ENCODE data around the gene RNF169. TPM values are rescaled to one million over a fixed set of nuclear protein-coding genes. Genes with fewer than 3 reads are reported as not detected.

Gene RNF169
- total and polyA plus RNA-seq, 2 of the 8 experiments (the other 6 are each of a cell fraction or from before 2014, with no cell fraction given): 3.6 to 12.5 TPM

DNA sequence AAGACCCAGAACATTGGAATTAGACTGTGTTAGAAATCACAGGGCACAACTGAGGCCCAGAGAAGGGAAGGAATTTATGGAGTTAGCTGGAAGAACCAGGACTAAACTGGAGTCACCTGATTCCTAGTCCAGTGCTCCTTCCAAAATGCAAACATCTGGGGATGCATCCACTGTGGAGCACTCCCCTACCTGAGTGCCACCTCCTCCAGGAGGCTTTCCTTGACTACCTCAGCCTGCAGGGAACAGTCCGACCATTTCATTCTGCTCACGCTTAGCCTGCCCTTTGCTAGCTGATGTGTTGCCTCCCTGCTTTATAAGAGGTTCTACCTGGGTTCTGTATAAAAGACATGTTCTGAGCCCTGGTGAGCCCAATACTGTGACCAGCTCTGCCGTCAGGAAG is 41.5 kb upstream of the RNF169 start:
- no peak overlapping the region for H2BK15ac ChIP-seq (ENCODE audit: low read length)
- no peaks in the 10 kb centered on the region for H3K23me2 ChIP-seq (ENCODE audit: low read depth, low read length)
- ChIA-PET CTCF (ENCODE audit: partially characterized antibody) (interaction anchor here (0.6 to 16.5 kb wide), 4 partner anchors 11 to 76 kb away, joined by 3 to 348 read pairs (median 8); no protein-coding TSS in a partner anchor), POLR2A (ENCODE audit: partially characterized antibody) (interaction anchor here (0.7 kb wide), 1 partner anchor 30 kb away, joined by 3 read pairs; no protein-coding TSS in a partner anchor)
- H3K9me3 ChIP-seq (ENCODE audit: insufficient read depth in 2 of 2, low read depth in 1 of 2, low read length in 1 of 2): no peaks in the 10 kb centered on the region
- no peak overlapping the region for H3K18ac ChIP-seq (ENCODE audit: extremely low read depth, low read length)
- H3K23ac ChIP-seq (ENCODE audit: insufficient read length): no peak overlapping the region
- WGBS, 2 experiments (ENCODE audit: extremely low coverage in 1 of 2, insufficient coverage in 1 of 2, insufficient read length in 1 of 2, insufficient replicate concordance in 2 of 2, low coverage in 1 of 2, low lambda C conversion rate in 2 of 2, missing lambda C conversion rate in 1 of 2): 97% methylated on average over 3 of the region's 3 CpGs; no CpG with 5 or more reads in 1 of the 2 experiments
- no peak overlapping the region for H2AK5ac ChIP-seq (ENCODE audit: low read depth, low read length)
- H3K56ac ChIP-seq (replicated peaks; ENCODE audit: insufficient read length, low read depth, low read length): no peak overlapping the region
- TF ChIP-seq, protein P1, sequence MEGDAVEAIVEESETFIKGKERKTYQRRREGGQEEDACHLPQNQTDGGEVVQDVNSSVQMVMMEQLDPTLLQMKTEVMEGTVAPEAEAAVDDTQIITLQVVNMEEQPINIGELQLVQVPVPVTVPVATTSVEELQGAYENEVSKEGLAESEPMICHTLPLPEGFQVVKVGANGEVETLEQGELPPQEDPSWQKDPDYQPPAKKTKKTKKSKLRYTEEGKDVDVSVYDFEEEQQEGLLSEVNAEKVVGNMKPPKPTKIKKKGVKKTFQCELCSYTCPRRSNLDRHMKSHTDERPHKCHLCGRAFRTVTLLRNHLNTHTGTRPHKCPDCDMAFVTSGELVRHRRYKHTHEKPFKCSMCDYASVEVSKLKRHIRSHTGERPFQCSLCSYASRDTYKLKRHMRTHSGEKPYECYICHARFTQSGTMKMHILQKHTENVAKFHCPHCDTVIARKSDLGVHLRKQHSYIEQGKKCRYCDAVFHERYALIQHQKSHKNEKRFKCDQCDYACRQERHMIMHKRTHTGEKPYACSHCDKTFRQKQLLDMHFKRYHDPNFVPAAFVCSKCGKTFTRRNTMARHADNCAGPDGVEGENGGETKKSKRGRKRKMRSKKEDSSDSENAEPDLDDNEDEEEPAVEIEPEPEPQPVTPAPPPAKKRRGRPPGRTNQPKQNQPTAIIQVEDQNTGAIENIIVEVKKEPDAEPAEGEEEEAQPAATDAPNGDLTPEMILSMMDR (IDR thresholded peaks at IDR 0.05; ENCODE audit: control extremely low read depth in 1 of 3, insufficient read depth in 1 of 3, low read depth in 1 of 3, low read length in 3 of 3): no peak
- TF ChIP-seq PHF8 (conservative IDR thresholded peaks at IDR 0.05; ENCODE audit: low read depth, low read length) (no peak), TAF7 (optimal IDR thresholded peaks at IDR 0.05; ENCODE audit: borderline replicate concordance, low read depth, low read length) (no peak), FOSL1 (IDR thresholded peaks at IDR 0.05; ENCODE audit: insufficient read depth, low read depth, low read length) (no peak)
- H3K4me1 ChIP-seq (replicated peaks in 1 of 4; ENCODE audit: control insufficient read depth in 3 of 4, insufficient read depth in 4 of 4, low read length in 3 of 4): peaks cover 2 to 6% (median 5%) of the 10 kb centered on the region in 4 experiments; a peak in 3 of 7 replicates
- no peaks in the 10 kb centered on the region for H3K79me1 ChIP-seq (ENCODE audit: low read depth, low read length)
- H3K14ac ChIP-seq (ENCODE audit: insufficient read length): no peak overlapping the region
- H2BK5ac ChIP-seq (ENCODE audit: low read depth, low read length): no peak overlapping the region
- H3K4me2 ChIP-seq (ENCODE audit: insufficient read depth in 1 of 2, low read depth in 2 of 2, low read length in 2 of 2): no peak overlapping the region
- FAIRE-seq: no peak
- H4K20me1 ChIP-seq (replicated peaks in 1 of 2; ENCODE audit: control insufficient read depth in 1 of 2, insufficient read depth in 2 of 2, low read length in 2 of 2): no peaks in the 10 kb centered on the region
- H3K27ac ChIP-seq (ENCODE audit: low read depth, low read length): no peak overlapping the region
- no peak overlapping the region for H3K4ac ChIP-seq (replicated peaks; ENCODE audit: insufficient read length, low read depth, low read length)
- H2BK20ac ChIP-seq (ENCODE audit: low read length): no peak overlapping the region
- no peak overlapping the region for H2BK120ac ChIP-seq (replicated peaks; ENCODE audit: low read depth, low read length)
- no peak overlapping the region for H4K8ac ChIP-seq (ENCODE audit: extremely low read depth, insufficient read depth, low read length)
- DNase-seq (ENCODE audit: low read depth in 1 of 2, low spot score in 2 of 2): no peak
- no peak overlapping the region for H2AFZ ChIP-seq (ENCODE audit: low read length)
- no peaks in the 10 kb centered on the region for H3K36me3 ChIP-seq (ENCODE audit: control insufficient read depth in 2 of 4, insufficient read depth in 4 of 4, low read length in 3 of 4)
- no peak overlapping the region for H4K5ac ChIP-seq (ENCODE audit: insufficient read length, low read depth, low read length)
- H2BK12ac ChIP-seq (ENCODE audit: low read depth, low read length): no peak overlapping the region
- H3K27me3 ChIP-seq (replicated peaks in 1 of 4; ENCODE audit: control insufficient read depth in 3 of 4, extremely low read depth in 1 of 4, insufficient read depth in 3 of 4, low read length in 3 of 4): no peaks in the 10 kb centered on the region
- no peak overlapping the region for H3K9ac ChIP-seq (replicated peaks in 1 of 4; ENCODE audit: extremely low read depth in 1 of 4, low read depth in 3 of 4, low read length in 3 of 4)
- H3K79me2 ChIP-seq (ENCODE audit: control insufficient read depth in 1 of 2, insufficient read depth in 2 of 2, low read length in 2 of 2): no peaks in the 10 kb centered on the region
- H4K91ac ChIP-seq (replicated peaks; ENCODE audit: insufficient read length, low read length): no peak overlapping the region
- no peak overlapping the region for H3K4me3 ChIP-seq (ENCODE audit: extremely low read depth in 1 of 4, insufficient read depth in 2 of 4, low read depth in 3 of 4, low read length in 4 of 4)

Measured in H1 (cell line).